T-helper 22 cell (primary cell): ENCODE measurements around the gene MARF1.
"Not testable (repeated sequence)": the region's sequence is repeated elsewhere in the genome, so short reads cannot be mapped to it uniquely, and the experiment has no call there.

Source experiments
- DNase-seq: peaks from one replicate; pipeline ENCODE4 v3.0.0-alpha.2; 2020; ENCODE audit warnings: low read depth

Gene MARF1

GRCh38 chr16:15653227-15653626, 10.3 kb upstream of the MARF1 start:
- no peak for DNase-seq

- no peak for DNase-seq
These were observed 9.5 kb upstream of the MARF1 start for GRCh38 chr16:15652293-15653001.

- DNase-seq = peak; percentile 41
These were observed 7.8 kb upstream of the MARF1 start for GRCh38 chr16:15650698-15651171.

- DNase-seq = peak; percentile 83
These were observed 7.2 kb upstream of the MARF1 start, which contains the start of gene NDE1 for GRCh38 chr16:15650019-15650697. NDE1 (plus strand) TSS chr16:15650245; CDS start chr16:15664779, 14,534 bp downstream.

GRCh38 chr16:15649727-15650018, 6.7 kb upstream of the MARF1 start:
- DNase-seq = no peak

- not testable (repeated sequence) for DNase-seq
These were observed 6.4 kb upstream of the MARF1 start for GRCh38 chr16:15649311-15649710.

- DNase-seq = no peak
These were observed 5.3 kb upstream of the MARF1 start for GRCh38 chr16:15648135-15648730.

- no peak for DNase-seq
These were observed 4.5 kb upstream of the MARF1 start for GRCh38 chr16:15647294-15648014.

- DNase-seq = not testable (repeated sequence)
These were observed 3.8 kb upstream of the MARF1 start for GRCh38 chr16:15646557-15647293.

- DNase-seq = not testable (repeated sequence)
These were observed 2.1 kb upstream of the MARF1 start for GRCh38 chr16:15644962-15645465.

GRCh38 chr16:15644267-15644961, 1.5 kb upstream of the MARF1 start:
- no peak for DNase-seq

- no peak for DNase-seq
These were observed 944 bp upstream of the MARF1 start for GRCh38 chr16:15643946-15644250.

GRCh38 chr16:15642557-15643047, 352 bp downstream of the MARF1 start:
- DNase-seq = peak; percentile 74

GRCh38 chr16:15641753-15642556, 999 bp downstream of the MARF1 start:
- no peak for DNase-seq

- no peak for DNase-seq
These were observed 2.0 kb downstream of the MARF1 start for GRCh38 chr16:15640966-15641365.

GRCh38 chr16:15639061-15639568, 3.8 kb downstream of the MARF1 start:
- no peak for DNase-seq

- DNase-seq = no peak
These were observed 6.5 kb downstream of the MARF1 start for GRCh38 chr16:15636392-15636873.

- DNase-seq = no peak
These were observed 7.0 kb downstream of the MARF1 start for GRCh38 chr16:15635926-15636325.

- no peak for DNase-seq
These were observed 11.1 kb downstream of the MARF1 start for GRCh38 chr16:15631730-15632409.
